ENCODE measurements around the gene CNN2. TPM values are rescaled to one million over a fixed set of nuclear protein-coding genes. Genes with fewer than 3 reads are reported as not detected.

Gene CNN2
- total and polyA plus RNA-seq, 2 of the 13 experiments (the other 11 are each of a cell fraction or from before 2014, with no cell fraction given): 63.6 to 70.0 TPM

- H3K4me3 ChIP-seq (replicated peaks in 1 of 3; ENCODE audit: insufficient read depth in 1 of 3, low read depth in 2 of 3, low read length in 3 of 3): no peak overlapping the region
- ChIA-PET CTCF (ENCODE audit: low intra/inter-chr PET ratio, low total read pairs) (no interaction called here), POLR2A (no interaction called here)
- no peak for DNase-seq (ENCODE audit: low spot score)
- H3K27me3 ChIP-seq (ENCODE audit: control insufficient read depth in 1 of 2, insufficient read depth in 2 of 2, low read length in 2 of 2): no peaks in the 10 kb centered on the region
- FAIRE-seq: no peak
- H3K4me1 ChIP-seq (ENCODE audit: insufficient read depth, low read length): peaks cover 29% of the 10 kb centered on the region
- H3K9ac ChIP-seq (ENCODE audit: insufficient read depth, low read depth, low read length): no peak overlapping the region
- BruUV-seq (replicated peaks): no TSS peak
- no peaks in the 10 kb centered on the region for H3K79me2 ChIP-seq (ENCODE audit: insufficient read depth, low read length)
- no peaks in the 10 kb centered on the region; a peak in 1 of 5 replicates for H3K36me3 ChIP-seq (replicated peaks in 1 of 2; ENCODE audit: control insufficient read depth in 1 of 2, insufficient read depth in 2 of 2, low read length in 2 of 2)
- no peak overlapping the region for H2AFZ ChIP-seq (ENCODE audit: low read length)
- 0 out of 2 replicates have a peak overlapping the region, but pooled peaks have one; percentile 36 for H3K4me2 ChIP-seq (ENCODE audit: low read depth, low read length)
- in situ Hi-C loops (cut with HindIII; ENCODE audit: extremely low pct_ligation_motif_present, low pct_unique_long_range_greater_than_20kb) (no loop called here), intact Hi-C loops (cut with micrococcal nuclease; ENCODE audit: unreplicated experiment) (no loop called here)
- ATAC-seq: no peak
- H3K9me3 ChIP-seq (ENCODE audit: low read length): no peaks in the 10 kb centered on the region
- TF ChIP-seq ZNF691 (CRISPR knock-in tag; IDR thresholded peaks at IDR 0.05; ENCODE audit: borderline replicate concordance, low read depth): no peak
- TF ChIP-seq ZMAT3 (CRISPR knock-in tag; conservative IDR thresholded peaks at IDR 0.05): no peak
- no peak for TF ChIP-seq DNMT3B (CRISPR knock-in tag; conservative IDR thresholded peaks at IDR 0.05)
- peak overlapping the region; percentile 60 for H3K27ac ChIP-seq (ENCODE audit: extremely low read length, insufficient read depth, low read length)
- peaks cover 3% of the 10 kb centered on the region; the same call in 1 of the 2 replicates for H4K20me1 ChIP-seq (ENCODE audit: insufficient read depth, low read length)
- WGBS (ENCODE audit: low lambda C conversion rate): 86% methylated on average over 23 of the region's 54 CpGs
These were observed 48.3 kb downstream of the CNN2 start for GRCh38 chr19:1074544-1075283.

GRCh38 chr19:1076046-1076386 lies 49.6 kb downstream of the CNN2 start:
- FAIRE-seq (no peak), DNase-seq (ENCODE audit: low spot score) (no peak), ATAC-seq (peak; percentile 18; the same call in 2 of the 3 replicates)
- Histone ChIP-seq H3K79me2 (ENCODE audit: insufficient read depth, low read length) (no peaks in the 10 kb centered on the region), H3K27ac (ENCODE audit: extremely low read length, insufficient read depth, low read length) (peak overlapping the region; percentile 60), H3K4me3 (replicated peaks in 1 of 3; ENCODE audit: insufficient read depth in 1 of 3, low read depth in 2 of 3, low read length in 3 of 3) (no peak overlapping the region), H4K20me1 (ENCODE audit: insufficient read depth, low read length) (peaks cover 3% of the 10 kb centered on the region; the same call in 1 of the 2 replicates), H3K9me3 (ENCODE audit: low read length) (no peaks in the 10 kb centered on the region), H3K4me2 (ENCODE audit: low read depth, low read length) (peak overlapping the region; percentile 44; the same call in 1 of the 2 replicates), H3K27me3 (ENCODE audit: control insufficient read depth in 1 of 2, insufficient read depth in 2 of 2, low read length in 2 of 2) (no peaks in the 10 kb centered on the region), H3K9ac (ENCODE audit: insufficient read depth, low read depth, low read length) (no peak overlapping the region), H3K4me1 (ENCODE audit: insufficient read depth, low read length) (peaks cover 34% of the 10 kb centered on the region), H3K36me3 (replicated peaks in 1 of 2; ENCODE audit: control insufficient read depth in 1 of 2, insufficient read depth in 2 of 2, low read length in 2 of 2) (peaks cover 0 to 2% of the 10 kb centered on the region in 2 experiments; a peak in 3 of 5 replicates), H2AFZ (ENCODE audit: low read length) (no peak overlapping the region)
- intact Hi-C loops (cut with micrococcal nuclease; ENCODE audit: unreplicated experiment): no loop called here
- 0 out of 4 replicates have a peak, but pooled peaks of 1 of the 2 experiments have one; percentile 31 for TF ChIP-seq HMGXB4 (CRISPR knock-in tag; IDR thresholded peaks at IDR 0.05; ENCODE audit: borderline replicate concordance in 1 of 2, low read depth in 1 of 2)
- TF ChIP-seq ZMAT5 (CRISPR knock-in tag; IDR thresholded peaks at IDR 0.05; ENCODE audit: borderline replicate concordance, low read depth): no peak
- 0 out of 2 replicates have a peak, but pooled peaks have one; percentile 7 for TF ChIP-seq ZNF788 (CRISPR knock-in tag; IDR thresholded peaks at IDR 0.05; ENCODE audit: borderline replicate concordance)
- no peak for TF ChIP-seq ZNF10 (CRISPR knock-in tag; IDR thresholded peaks at IDR 0.05; ENCODE audit: borderline replicate concordance, low read depth)
- POLR2A ChIA-PET: interaction anchor here (0.7 to 1.2 kb wide), 8 partner anchors 8 to 24 kb away, joined by 3 to 6 read pairs (median 4); no protein-coding TSS in a partner anchor
- 45% methylated on average over 3 of the region's 4 CpGs for WGBS (ENCODE audit: low lambda C conversion rate)
- no TSS peak for BruUV-seq (replicated peaks)
- CTCF ChIA-PET (ENCODE audit: low intra/inter-chr PET ratio, low total read pairs): no interaction called here
- in situ Hi-C loops (cut with HindIII; ENCODE audit: extremely low pct_ligation_motif_present, low pct_unique_long_range_greater_than_20kb): no loop called here

All from HepG2 (cell line).